Pancreas (tissue), 10 donors: ENCODE measurements around the gene NFIX. TPM values are rescaled to one million over a fixed set of nuclear protein-coding genes. Genes with fewer than 3 reads are reported as not detected.

Source experiments
- ATAC-seq, 4 donors: fragments of 200-7000 bp; cut with Tn5 transposase; one replicate each; pipeline versions ENCODE4 v1.8.0 to v1.9.1; 2020; ENCODE audit warnings: mild to moderate bottlenecking in 4 of 4, moderate library complexity in 4 of 4
- DNase-seq, 6 donors: peaks; one replicate each; pipeline ENCODE4 v3.0.0-alpha.2; 2020
- FAIRE-seq: peaks from 2 replicates; lab custom pipeline; 2012; peaks lifted over from hg19 to GRCh38; lab: Jason Lieb, UNC
- H3K27ac ChIP-seq, 4 donors: fragments of 200-600 bp; sonication (generic); 1 replicate in 3 of 4; 2 replicates in 1 of 4; pipeline versions ENCODE4 v1.5.0 to v1.8.0; 2020
- H3K27me3 ChIP-seq, 4 donors: fragments of 200-600 bp; one replicate each; pipeline ENCODE4 v1.8.0; 2021
- H3K36me3 ChIP-seq, 3 donors: fragments of 200-600 bp; sonication (generic) in 1 of 3; one replicate each; pipeline versions ENCODE4 v1.5.0 to v1.8.0; 2020 to 2021
- H3K4me1 ChIP-seq, 3 donors: fragments of 200-600 bp; one replicate each; pipeline ENCODE4 v1.8.0; 2021
- H3K4me3 ChIP-seq, 4 donors: fragments of 200-600 bp; sonication (generic) in 2 of 4; one replicate each; pipeline versions ENCODE4 v1.5.0 to v1.8.0; 2020 to 2021
- H3K9me3 ChIP-seq, 4 donors: fragments of 200-600 bp; one replicate each; pipeline ENCODE4 v1.8.0; 2021
- CTCF ChIP-seq, 4 donors: fragments of 200-600 bp; sonication (generic) in 3 of 4; IDR thresholded peaks; one replicate each; pipeline versions ENCODE4 v1.5.0 to v1.8.0; 2021; ENCODE audit warnings: antibody characterized with exemption in 4 of 4
- WGBS, 2 donors: extraction: QIAGEN DNeasy Blood & Tissue Kit; methylation state at CpG; one replicate each; pipeline ENCODE4 v1.1.7; 2013; 5-methylcytosine and 5-hydroxymethylcytosine counted together
- intact Hi-C, 3 donors: fragments of 100-400 bp; cut with DNase I; formaldehyde crosslinking; loops; one replicate each; pipeline versions ENCODE4 v1.11.1 to v1.14.2; 2022
- polyA plus RNA-seq, 2 donors: library from polyadenylated mRNA; stranded (reverse); fragments of 200-250 nt; gene quantifications; one replicate each; pipeline ENCODE4 v1.2.3, GENCODE V29; 2013
- total RNA-seq, 6 donors: library from RNA; stranded (reverse); fragmentation: NEBNext Ultra II Directional in 4 of 6; extraction: Animal tissue kit (Norgen Biotek cat#: 25700) in 4 of 6; gene quantifications; one replicate each; pipeline versions ENCODE4 v1.2.1 to v1.2.4, GENCODE V29; 2021 to 2023
- donor health status: healthy with polysubstance abuse.
- donor health status: DM: no; HTN: no; CAD: no; lungs with moderate emphysema.
- donor health status: DM: no; HTN: no; CAD: no.
- donor health status: control.
- donor health status: control.
- donor health status: Bipolar disorder and iron deficiency.
- donor health status: DM: yes; HTN: yes; CAD: no.
- donor health status: DM: no; HTN: no; CAD: no.
- donor health status: DM: no; HTN: no; CAD: no.
- donor health status: DM: yes; HTN: yes; CAD: no.

The NFIX gene
- total and polyA plus RNA-seq, 8 donors, result 8.3 to 45.1 (median 32.7) TPM

DNA sequence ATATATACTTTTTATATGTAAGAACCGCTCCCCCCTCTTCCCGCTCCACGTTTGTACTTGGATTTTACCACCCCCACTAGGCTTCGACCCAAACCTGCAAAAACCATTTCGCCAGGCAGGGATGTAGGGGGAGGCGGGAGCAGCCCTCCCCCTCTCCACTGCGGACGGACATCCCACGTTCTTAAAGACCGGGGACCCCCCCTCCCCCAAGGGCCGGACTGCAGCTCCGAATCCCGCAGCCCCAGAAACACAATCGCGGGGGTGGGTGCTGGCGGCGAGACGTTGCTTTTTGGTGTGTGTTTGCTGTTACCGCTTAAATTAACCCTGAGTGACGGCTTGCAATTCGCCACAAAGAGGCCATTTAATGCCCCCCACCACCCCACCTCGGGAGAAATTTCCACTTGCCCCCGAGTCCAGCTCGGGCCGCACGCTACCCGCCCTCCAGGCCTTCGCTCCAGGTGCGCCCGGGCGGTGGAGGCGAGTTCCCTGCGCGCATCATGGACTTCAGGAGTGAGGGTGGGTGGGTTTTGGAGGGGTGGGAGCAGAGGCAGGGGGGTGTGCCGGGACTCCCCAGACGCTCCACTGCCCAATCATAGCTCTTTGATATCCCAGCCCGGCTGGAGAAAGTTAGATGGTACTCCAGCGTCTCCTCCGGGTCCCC, 15.8 kb downstream of the NFIX start:
- Histone ChIP-seq H3K4me1 (peaks cover 4 to 20% (median 20%) of the 10 kb centered on the region in 3 donors), H3K27ac (no peak overlapping the region), H3K9me3 (no peaks in the 10 kb centered on the region), H3K4me3 (no peak overlapping the region), H3K27me3 (no peaks in the 10 kb centered on the region), H3K36me3 (no peaks in the 10 kb centered on the region)
- DNase-seq (peak in 1 of 6 donors; percentile 37), ATAC-seq (no peak), FAIRE-seq (no peak)
- no peak for TF ChIP-seq CTCF (IDR thresholded peaks at IDR 0.05)
- 73 to 77% methylated on average over 38 to 39 of the region's 39 CpGs for WGBS, 2 donors
- intact Hi-C loops, result no loop called here

DNA sequence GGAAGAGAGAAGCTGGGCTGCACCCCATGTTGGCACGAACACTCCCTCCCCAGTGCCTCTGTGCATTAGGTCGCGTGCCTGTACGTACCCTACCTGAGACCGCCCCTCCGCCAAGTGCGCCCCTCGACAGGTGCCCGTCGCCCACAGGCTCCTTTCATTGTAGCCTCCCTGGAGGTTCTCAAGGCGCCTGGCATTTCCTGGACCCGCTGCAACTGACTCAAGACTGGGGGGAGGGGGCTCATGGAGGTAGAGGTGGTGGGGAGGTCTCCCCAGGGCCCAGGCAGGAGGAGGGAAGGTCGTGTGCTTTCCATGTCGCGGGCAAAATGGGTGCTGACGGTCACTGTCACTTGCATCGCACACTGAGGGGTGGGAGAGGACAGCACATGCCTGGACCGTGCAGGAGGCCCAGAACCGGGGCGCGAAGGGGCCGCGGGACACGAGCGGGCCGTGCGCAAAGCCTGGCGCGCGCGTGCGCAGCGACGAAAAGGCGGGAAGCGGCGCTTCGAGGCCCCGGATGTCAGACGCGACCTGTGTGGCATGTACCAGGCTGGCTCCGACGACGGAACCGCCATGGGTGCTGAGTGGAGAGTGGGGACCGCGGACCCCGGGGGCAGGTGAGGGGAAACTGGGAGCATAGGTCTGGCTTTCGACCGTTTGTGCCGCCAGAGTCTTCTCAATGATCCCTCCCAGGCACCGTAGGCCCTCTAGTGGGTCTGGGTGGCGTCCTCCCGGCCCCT, 16.5 kb downstream of the NFIX start:
- peaks cover 4 to 16% (median 14%) of the 10 kb centered on the region in 3 donors for H3K4me1 ChIP-seq
- no peaks in the 10 kb centered on the region for H3K36me3 ChIP-seq
- no peak for ATAC-seq
- FAIRE-seq, result no peak
- WGBS, 2 donors, result 77 to 80% methylated on average over 54 of the region's 54 CpGs
- no peak overlapping the region for H3K27ac ChIP-seq
- no peak overlapping the region for H3K4me3 ChIP-seq
- intact Hi-C loops, result no loop called here
- no peak for TF ChIP-seq CTCF (IDR thresholded peaks at IDR 0.05)
- H3K9me3 ChIP-seq, result no peaks in the 10 kb centered on the region
- peak in 1 of 6 donors; percentile 45 for DNase-seq
- no peaks in the 10 kb centered on the region for H3K27me3 ChIP-seq

DNA sequence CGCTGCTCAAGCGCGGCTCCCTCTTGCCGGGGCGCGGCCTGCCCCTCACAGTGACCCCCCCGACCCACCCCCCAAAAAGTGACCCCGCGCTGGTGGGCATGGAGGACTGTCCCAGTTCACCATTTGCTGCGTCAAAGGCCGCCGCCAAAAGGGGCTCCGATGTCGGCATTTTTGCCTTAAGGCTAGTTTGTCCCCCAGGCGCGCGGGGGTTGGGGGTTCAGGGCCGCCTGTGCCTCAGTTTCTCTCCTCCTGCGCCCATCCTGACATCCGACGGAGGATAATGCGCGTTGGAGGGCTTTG, 17.1 kb downstream of the NFIX start:
- ATAC-seq (no peak), DNase-seq (no peak), FAIRE-seq (no peak)
- peak overlapping the region in 1 of 4 donors; percentile 1 for H3K27ac ChIP-seq
- H3K36me3 ChIP-seq, result no peaks in the 10 kb centered on the region
- H3K4me1 ChIP-seq, result peaks cover 4 to 12% (median 10%) of the 10 kb centered on the region in 3 donors
- H3K27me3 ChIP-seq, result no peaks in the 10 kb centered on the region
- 67 to 71% methylated on average over 23 of the region's 23 CpGs for WGBS, 2 donors
- intact Hi-C loops, result no loop called here
- TF ChIP-seq CTCF (IDR thresholded peaks at IDR 0.05), result no peak
- H3K9me3 ChIP-seq, result no peaks in the 10 kb centered on the region
- H3K4me3 ChIP-seq, result no peak overlapping the region

GRCh38 chr19:13012690-13013608, 17.7 kb downstream of the NFIX start:
- H3K36me3 ChIP-seq, result no peaks in the 10 kb centered on the region
- H3K4me1 ChIP-seq, result peaks cover 3 to 6% (median 4%) of the 10 kb centered on the region in 3 donors
- no peak for TF ChIP-seq CTCF (IDR thresholded peaks at IDR 0.05)
- no peak for FAIRE-seq
- 79 to 82% methylated on average over 51 to 52 of the region's 52 CpGs for WGBS, 2 donors
- no peak overlapping the region for H3K4me3 ChIP-seq
- intact Hi-C loops, result no loop called here
- ATAC-seq, result peak in 3 of 4 donors; percentile 27 to 40 (median 31)
- DNase-seq, result peak in 1 of 6 donors; percentile 19
- no peaks in the 10 kb centered on the region for H3K27me3 ChIP-seq
- H3K27ac ChIP-seq, result peak overlapping the region in 1 of 4 donors; percentile 1
- no peaks in the 10 kb centered on the region for H3K9me3 ChIP-seq
